ENCODE measurements around the gene MEGF11. TPM values are rescaled to one million over a fixed set of nuclear protein-coding genes. Genes with fewer than 3 reads are reported as not detected.

MEGF11 gene
- total RNA-seq, 1 experiment from 2014 or later, result 1.2 TPM

GRCh38 chr15:66092053-66093016, 161.2 kb downstream of the MEGF11 start:
- Mint-ChIP-seq H3K4me1 (peaks cover 13 to 26% of the 10 kb centered on the region in 2 experiments), H3K36me3 (ENCODE audit: insufficient read depth in 1 of 3, low read depth in 3 of 3) (no peaks in the 10 kb centered on the region; a peak in 1 of 7 replicates), H3K27ac (no peak overlapping the region), H3K4me3 (no peak overlapping the region), H3K9me3 (no peaks in the 10 kb centered on the region), H3K27me3 (ENCODE audit: low read depth) (peaks cover 6% of the 10 kb centered on the region; the same call in 1 of the 2 replicates)
- Histone ChIP-seq H4K8ac (replicated peaks; ENCODE audit: insufficient read length, low read depth, low read length) (no peak overlapping the region), H3K4ac (ENCODE audit: low read depth, low read length) (no peak overlapping the region), H3K4me1 (ENCODE audit: insufficient read depth, low read length) (no peaks in the 10 kb centered on the region), H2BK5ac (ENCODE audit: insufficient read length, low read length) (no peak overlapping the region), H4K5ac (ENCODE audit: insufficient read length, low read depth, low read length) (no peak overlapping the region), H2BK120ac (ENCODE audit: low read depth, low read length, poor library complexity, severe bottlenecking) (no peak overlapping the region), H4K20me1 (ENCODE audit: control insufficient read depth, insufficient read depth, insufficient read length) (no peaks in the 10 kb centered on the region), H3T11ph (ENCODE audit: low read length) (no peak overlapping the region), H2AFZ (ENCODE audit: low read length) (no peak overlapping the region), H3K27me3 (ENCODE audit: insufficient read depth, low read length) (no peaks in the 10 kb centered on the region), H2AK5ac (ENCODE audit: insufficient read length, low read length) (no peak overlapping the region), H3K27ac (ENCODE audit: insufficient read length, low read depth, low read length) (no peak overlapping the region), H4K91ac (ENCODE audit: insufficient read length, low read depth, low read length) (no peak overlapping the region), H3K79me2 (ENCODE audit: insufficient read depth, low read length) (no peaks in the 10 kb centered on the region), H2BK15ac (ENCODE audit: low read depth, low read length) (no peak overlapping the region), H3K4me2 (ENCODE audit: insufficient read depth, insufficient read length, low read length) (no peak overlapping the region), H3K18ac (ENCODE audit: insufficient read length, low read depth, low read length) (no peak overlapping the region), H3K56ac (ENCODE audit: insufficient read length, low read depth, low read length) (no peak overlapping the region), H3K14ac (ENCODE audit: insufficient read depth, low read length) (no peak overlapping the region), H3K9me3 (ENCODE audit: control insufficient read depth, low read depth, low read length) (no peaks in the 10 kb centered on the region), H2BK12ac (ENCODE audit: insufficient read length, low read depth, low read length) (no peak overlapping the region), H3K23me2 (ENCODE audit: insufficient read length, low read depth, low read length, poor library complexity, severe bottlenecking) (no peaks in the 10 kb centered on the region), H3K9ac (ENCODE audit: extremely low read depth, insufficient read length, low read length) (no peak overlapping the region), H3K79me1 (ENCODE audit: insufficient read depth, low read depth, low read length, poor library complexity, severe bottlenecking) (no peaks in the 10 kb centered on the region), H2BK20ac (ENCODE audit: low read depth, low read length, poor library complexity, severe bottlenecking) (no peak overlapping the region), H3K23ac (ENCODE audit: insufficient read length, low read depth, low read length) (no peak overlapping the region)
- TF ChIP-seq CTCF (conservative IDR thresholded peaks at IDR 0.05), result no peak
- DNase-seq, result no peak
- no CpG with 5 or more reads among the region's 7 CpGs for WGBS (ENCODE audit: extremely low coverage, insufficient read length, low lambda C conversion rate)
